OCI-M2 (cell line): Measurements from ENCODE around the gene EFEMP1.

ENCODE experiments used
- DNase-seq: peaks from one replicate; lab custom pipeline; 2025; ENCODE audit not compliant: unreplicated experiment; lab: John Stamatoyannopoulos, UW

EFEMP1 gene

GRCh38 chr2:55899881-55900280 lies 23.7 kb downstream of the EFEMP1 start:
- DNase-seq = no peak

DNA sequence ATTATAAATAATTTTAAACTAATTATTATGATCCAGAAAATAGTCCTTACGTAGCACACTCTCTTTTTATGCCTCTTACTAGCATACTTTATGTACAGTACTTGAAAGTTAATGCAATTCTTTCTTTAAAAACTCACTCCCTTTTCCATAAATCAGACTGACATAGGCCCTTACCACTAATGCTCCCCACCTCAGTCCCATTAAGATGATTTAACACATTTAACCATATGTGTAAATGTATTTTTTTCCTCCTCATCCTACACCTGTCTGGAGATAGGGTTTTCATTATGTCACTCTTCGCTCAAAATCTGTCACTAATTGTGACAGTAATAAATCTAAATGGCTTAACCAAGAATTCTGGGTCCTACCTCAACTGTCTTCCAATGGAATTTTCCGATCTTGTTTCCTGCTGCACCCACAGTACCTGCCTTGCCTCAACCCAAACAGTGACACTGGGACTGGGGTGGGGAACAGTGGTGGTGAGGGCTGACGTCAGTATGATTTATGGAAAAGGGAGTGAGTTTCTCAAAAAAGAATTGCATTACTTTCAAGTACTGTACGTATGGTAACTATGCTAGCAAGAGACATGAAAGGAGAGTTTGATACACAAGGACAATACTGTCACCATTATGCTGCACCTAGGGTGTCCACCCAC lies 25.1 kb downstream of the EFEMP1 start:
- no peak for DNase-seq

- DNase-seq = no peak
These were observed 26.9 kb downstream of the EFEMP1 start for GRCh38 chr2:55896633-55897032.

GRCh38 chr2:55894720-55895119 lies 28.9 kb downstream of the EFEMP1 start:
- DNase-seq = no peak

- DNase-seq = no peak
These were observed 31.9 kb downstream of the EFEMP1 start for GRCh38 chr2:55891671-55892094.

DNA sequence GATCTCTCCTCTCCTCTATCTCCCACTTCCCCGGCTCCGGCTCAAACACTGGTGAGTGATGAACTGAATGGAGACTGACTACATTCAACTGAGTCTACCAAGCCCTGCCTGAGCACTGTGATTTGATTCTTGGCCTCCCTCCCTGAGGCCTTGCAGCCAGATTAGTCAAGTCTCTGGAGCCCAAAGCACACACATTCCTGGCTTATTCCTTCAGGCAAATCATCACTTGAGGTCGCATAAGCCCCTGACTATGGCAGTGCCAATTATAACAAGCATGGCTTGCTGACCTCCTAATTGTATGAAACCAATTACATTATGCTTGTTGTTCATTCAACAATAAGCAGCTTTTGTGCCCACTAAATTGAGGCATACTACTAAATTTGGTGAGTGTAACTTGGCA lies 34.6 kb downstream of the EFEMP1 start:
- DNase-seq = no peak

- no peak for DNase-seq
These were observed 35.5 kb downstream of the EFEMP1 start for GRCh38 chr2:55887901-55888624.

DNA sequence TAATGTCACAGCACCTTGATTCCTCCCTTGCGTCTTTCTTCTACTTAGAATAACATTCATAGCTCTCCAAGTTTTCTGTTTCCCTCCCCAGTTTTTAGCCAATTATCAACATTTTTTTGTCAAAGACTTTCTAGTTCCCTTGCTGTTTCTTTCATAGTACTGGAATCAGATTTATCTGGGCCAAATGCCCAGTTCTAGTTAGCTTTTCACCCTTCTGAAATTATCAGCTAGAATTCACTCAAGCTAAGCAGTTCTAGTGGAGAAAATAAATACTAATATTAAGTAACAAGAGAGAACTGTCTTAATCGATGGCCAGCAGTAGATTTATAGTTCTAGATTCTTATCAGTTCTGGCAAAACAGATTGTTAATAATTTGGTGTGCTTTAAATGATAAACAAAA lies 36.2 kb downstream of the EFEMP1 start:
- no peak for DNase-seq

DNA sequence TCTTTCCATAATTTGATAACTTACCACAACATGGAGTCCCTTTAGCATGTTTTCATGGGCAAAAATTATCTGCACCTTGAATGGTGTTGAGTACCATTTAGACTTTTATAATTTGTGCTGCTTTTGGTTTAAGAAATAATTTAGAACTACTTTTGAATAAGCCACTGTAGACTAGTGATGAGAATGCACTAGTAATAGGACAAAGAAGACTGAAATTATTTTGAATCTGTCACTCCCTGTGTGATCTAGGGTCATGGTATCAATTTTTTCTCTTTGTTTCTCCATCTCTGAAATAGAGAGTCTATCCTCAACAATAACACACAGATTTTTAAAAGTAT lies 37.7 kb downstream of the EFEMP1 start:
- no peak for DNase-seq

- DNase-seq = no peak
These were observed 38.2 kb downstream of the EFEMP1 start for GRCh38 chr2:55885127-55885943.

DNA sequence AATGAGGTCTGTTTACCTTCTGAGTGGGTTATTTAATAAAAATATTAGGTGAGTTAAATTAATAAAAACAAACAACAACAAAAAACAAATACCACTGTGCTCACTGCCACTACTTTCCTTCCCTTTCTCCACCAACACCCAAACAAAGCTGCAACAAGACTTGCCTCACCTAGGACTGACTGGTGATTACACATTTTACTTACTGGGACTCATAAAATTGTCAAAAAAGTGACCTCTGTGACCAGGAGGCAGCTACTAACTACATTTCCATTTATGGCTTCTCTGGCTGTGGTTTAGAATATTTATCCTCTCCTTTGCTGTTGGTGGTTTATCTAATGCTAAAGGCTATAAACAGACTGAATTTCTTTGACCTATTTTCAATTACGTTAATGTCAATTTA lies 39.8 kb downstream of the EFEMP1 start:
- no peak for DNase-seq

DNA sequence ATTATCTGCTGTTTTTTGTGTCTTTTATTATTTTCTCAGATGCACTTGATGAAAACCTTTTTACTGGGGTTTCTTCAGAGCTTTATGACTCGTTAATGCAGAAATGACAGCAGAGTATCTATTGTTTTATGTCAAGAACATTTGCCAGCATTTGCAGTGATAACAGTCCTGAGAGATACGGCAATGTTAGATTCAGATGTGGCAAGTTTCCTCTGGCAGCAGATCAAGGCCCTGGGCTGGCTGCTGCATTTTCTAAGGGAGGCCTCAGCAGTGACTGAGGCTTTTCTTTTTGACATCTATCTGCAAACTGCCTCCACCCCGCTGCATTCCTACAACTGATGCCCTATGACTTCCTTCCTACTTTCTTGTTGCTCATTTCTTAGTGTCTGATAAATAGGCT lies 40.2 kb downstream of the EFEMP1 start:
- no peak for DNase-seq

- no peak for DNase-seq
These were observed 40.6 kb downstream of the EFEMP1 start for GRCh38 chr2:55882954-55883353.

GRCh38 chr2:55880416-55881143 lies 43.0 kb downstream of the EFEMP1 start:
- no peak for DNase-seq

GRCh38 chr2:55879976-55880375 lies 43.6 kb downstream of the EFEMP1 start:
- no peak for DNase-seq

DNA sequence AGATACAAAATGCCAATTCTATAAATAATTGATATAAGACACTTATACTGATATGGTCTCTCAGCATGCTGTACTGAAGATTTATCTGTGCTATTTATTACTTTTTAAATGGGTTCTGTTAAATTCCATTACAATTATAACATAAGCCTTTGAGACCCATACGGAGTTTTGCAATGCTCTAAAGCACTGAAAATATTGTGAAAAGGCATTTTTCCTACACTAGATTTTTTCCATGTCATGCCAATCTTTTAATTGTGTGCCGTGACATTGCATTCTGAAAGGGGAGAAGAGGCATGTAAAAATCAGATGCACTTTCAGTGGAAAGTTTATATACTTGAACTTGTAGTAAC lies 46.5 kb downstream of the EFEMP1 start:
- no peak for DNase-seq

DNA sequence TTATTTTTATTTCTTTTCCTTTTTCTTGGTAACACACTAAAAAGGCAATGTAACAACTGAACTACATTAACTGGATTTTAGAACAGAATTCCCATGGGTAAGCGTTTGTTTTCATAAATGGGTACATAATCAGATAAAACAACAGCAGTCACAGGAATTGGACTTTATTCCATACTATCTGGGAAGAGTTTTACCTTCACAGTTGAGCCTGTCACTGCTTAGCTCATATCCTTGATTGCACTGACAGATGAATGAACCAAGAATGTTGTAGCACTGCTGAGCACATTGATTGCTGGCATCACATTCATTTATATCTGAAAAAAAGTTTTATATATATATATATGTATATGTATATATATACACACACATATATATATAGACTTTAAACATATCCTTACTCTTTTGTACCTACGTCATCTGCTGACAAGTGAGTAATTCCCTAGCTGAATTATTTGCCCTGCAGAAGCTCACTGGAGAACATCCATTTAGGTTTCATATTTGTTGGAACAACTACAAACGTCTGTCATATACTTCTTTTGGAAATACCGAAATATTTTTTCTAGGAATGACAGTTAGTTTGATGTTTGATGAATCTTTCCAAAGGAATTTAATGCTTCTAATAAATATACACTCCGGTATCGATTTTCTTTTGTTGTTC lies 47.0 kb downstream of the EFEMP1 start:
- no peak for DNase-seq

GRCh38 chr2:55875434-55876135 lies 48.0 kb downstream of the EFEMP1 start:
- DNase-seq = no peak

DNA sequence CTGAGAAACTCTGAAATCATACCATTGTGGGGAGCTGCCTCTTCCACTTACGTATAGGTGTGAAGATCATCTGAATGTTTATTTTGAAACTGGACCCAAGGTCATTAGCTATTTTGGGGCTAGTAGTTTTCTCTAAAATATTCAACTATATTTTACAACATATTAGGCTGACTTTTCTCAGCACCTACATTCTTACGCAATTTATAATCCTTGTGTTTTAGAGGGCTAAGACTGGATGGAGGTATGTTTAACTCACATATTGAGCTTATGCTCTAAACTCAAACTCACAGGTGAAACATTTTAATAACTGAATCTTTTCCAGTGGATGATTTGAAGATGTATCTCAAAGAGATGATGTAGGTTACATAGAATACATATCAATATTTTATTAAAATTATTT lies 49.2 kb downstream of the EFEMP1 start:
- DNase-seq = no peak

DNA sequence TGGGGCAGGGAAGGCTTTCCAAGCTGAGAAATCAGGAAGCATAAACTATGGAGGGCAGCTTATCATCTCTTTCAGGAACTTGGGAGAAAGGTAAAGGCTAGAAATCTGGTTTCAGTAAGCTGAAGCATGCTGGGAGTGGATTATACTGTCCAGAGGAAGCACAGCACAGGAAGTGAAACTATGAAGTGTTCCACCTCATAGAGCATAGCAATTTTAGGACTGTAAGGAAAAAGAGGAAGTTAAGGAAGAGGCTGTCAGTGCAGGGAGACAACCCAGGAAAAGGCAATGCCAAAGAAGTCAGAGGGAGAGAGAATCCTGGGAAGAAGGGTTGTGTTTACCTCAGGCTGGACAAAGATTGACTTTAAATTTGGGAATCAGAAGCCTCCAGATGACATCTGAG lies 51.9 kb downstream of the EFEMP1 start:
- DNase-seq = no peak
